OCI-LY1 (cell line): ENCODE measurements around the gene LY86.
A peak's percentile ranks its signal among the peaks of the same experiment; 100 is the strongest.

Source experiments
- H2AFZ ChIP-seq: fragments of 200-600 bp; sonication (generic), shearing (Covaris generic); 2 replicates; pipeline ENCODE4 v1.6.0; 2014; ENCODE audit warnings: antibody characterized with exemption, mild to moderate bottlenecking, low read length
- H3F3A ChIP-seq: fragments of 200-600 bp; sonication (generic), shearing (Covaris generic); 2 replicates; pipeline ENCODE4 v1.6.0; 2014; ENCODE audit warnings: mild to moderate bottlenecking, antibody characterized with exemption, low read length, moderate library complexity; ENCODE audit not compliant: insufficient read depth
- H3K27ac ChIP-seq: fragments of 200-600 bp; sonication (generic); 2 replicates; pipeline ENCODE4 v1.5.1; 2014; ENCODE audit warnings: low read length, mixed run types, mild to moderate bottlenecking, low read depth; ENCODE audit not compliant: poor library complexity, severe bottlenecking
- H3K27me3 ChIP-seq: fragments of 200-600 bp; sonication (generic); 2 replicates; pipeline ENCODE4 v1.6.0; 2014; ENCODE audit warnings: antibody characterized with exemption, mild to moderate bottlenecking, low read length, moderate library complexity; ENCODE audit not compliant: insufficient read depth
- H3K36me3 ChIP-seq: fragments of 200-600 bp; sonication (generic); 2 replicates; pipeline ENCODE4 v1.6.1; 2014; ENCODE audit warnings: mild to moderate bottlenecking, antibody characterized with exemption, low read length, moderate library complexity, mixed read lengths; ENCODE audit not compliant: insufficient read depth
- H3K4me1 ChIP-seq: fragments of 200-600 bp; sonication (generic); 2 replicates; pipeline ENCODE4 v1.5.1; 2014; ENCODE audit warnings: mild to moderate bottlenecking, low read length, moderate library complexity; ENCODE audit not compliant: insufficient read depth, severe bottlenecking
- H3K4me2 ChIP-seq: fragments of 200-600 bp; sonication (generic), shearing (Covaris generic); 2 replicates; pipeline ENCODE4 v1.6.1; 2014; ENCODE audit warnings: low read length
- H3K4me3 ChIP-seq: fragments of 200-600 bp; sonication (generic); 2 replicates; pipeline ENCODE4 v1.5.1; 2014; ENCODE audit warnings: low read length, low read depth, mild to moderate bottlenecking, mixed read lengths; ENCODE audit not compliant: poor library complexity, severe bottlenecking
- H3K79me2 ChIP-seq: fragments of 200-600 bp; shearing (Covaris generic); 2 replicates; pipeline ENCODE4 v1.6.1; 2016; ENCODE audit warnings: mixed run types, low read length, mixed read lengths; ENCODE audit not compliant: insufficient read depth
- H3K9ac ChIP-seq: fragments of 200-600 bp; sonication (generic), shearing (Covaris generic); 2 replicates; pipeline ENCODE4 v1.6.1; 2014; ENCODE audit warnings: mild to moderate bottlenecking, low read length, mixed read lengths
- H3K9me2 ChIP-seq: fragments of 200-600 bp; sonication (generic), shearing (Covaris generic); 2 replicates; pipeline ENCODE4 v1.6.1; 2014; ENCODE audit warnings: low read depth, mild to moderate bottlenecking, low read length, mixed read lengths
- H3K9me3 ChIP-seq: fragments of 200-600 bp; shearing (Covaris generic); 2 replicates; pipeline ENCODE4 v1.6.1; 2014; ENCODE audit warnings: low read length, mixed read lengths
- H4K20me1 ChIP-seq: fragments of 200-600 bp; sonication (generic), shearing (Covaris generic); 2 replicates; pipeline ENCODE4 v1.6.0; 2016; ENCODE audit warnings: mild to moderate bottlenecking, low read length; ENCODE audit not compliant: insufficient read depth
- EZH2 ChIP-seq: fragments of 200-600 bp; sonication (generic), shearing (Covaris generic); IDR thresholded peaks from 2 replicates; pipeline ENCODE4 v1.8.0; 2017; ENCODE audit warnings: borderline replicate concordance, mixed run types, mild to moderate bottlenecking, antibody characterized with exemption, low read length, moderate library complexity, mixed read lengths
- TF ChIP-seq, protein P1 (sequence below): fragments of 200-600 bp; sonication (generic), shearing (Covaris generic); IDR thresholded peaks from 2 replicates; pipeline ENCODE4 v1.5.1; 2017; ENCODE audit warnings: mild to moderate bottlenecking, antibody characterized with exemption, low read length, moderate library complexity, mixed read lengths

Gene LY86

GRCh38 chr6:6560909-6561308 lies 27.6 kb upstream of the LY86 start:
- Histone ChIP-seq H3K4me2 (no peak overlapping the region), H3K27ac (no peak overlapping the region), H3K9me3 (no peaks in the 10 kb centered on the region), H3K4me1 (no peaks in the 10 kb centered on the region), H3K79me2 (no peaks in the 10 kb centered on the region), H3F3A (no peaks in the 10 kb centered on the region), H2AFZ (no peak overlapping the region), H3K9me2 (no peaks in the 10 kb centered on the region), H4K20me1 (no peaks in the 10 kb centered on the region), H3K27me3 (no peaks in the 10 kb centered on the region), H3K4me3 (no peak overlapping the region), H3K36me3 (no peaks in the 10 kb centered on the region), H3K9ac (no peak overlapping the region)
- TF ChIP-seq, protein P1, sequence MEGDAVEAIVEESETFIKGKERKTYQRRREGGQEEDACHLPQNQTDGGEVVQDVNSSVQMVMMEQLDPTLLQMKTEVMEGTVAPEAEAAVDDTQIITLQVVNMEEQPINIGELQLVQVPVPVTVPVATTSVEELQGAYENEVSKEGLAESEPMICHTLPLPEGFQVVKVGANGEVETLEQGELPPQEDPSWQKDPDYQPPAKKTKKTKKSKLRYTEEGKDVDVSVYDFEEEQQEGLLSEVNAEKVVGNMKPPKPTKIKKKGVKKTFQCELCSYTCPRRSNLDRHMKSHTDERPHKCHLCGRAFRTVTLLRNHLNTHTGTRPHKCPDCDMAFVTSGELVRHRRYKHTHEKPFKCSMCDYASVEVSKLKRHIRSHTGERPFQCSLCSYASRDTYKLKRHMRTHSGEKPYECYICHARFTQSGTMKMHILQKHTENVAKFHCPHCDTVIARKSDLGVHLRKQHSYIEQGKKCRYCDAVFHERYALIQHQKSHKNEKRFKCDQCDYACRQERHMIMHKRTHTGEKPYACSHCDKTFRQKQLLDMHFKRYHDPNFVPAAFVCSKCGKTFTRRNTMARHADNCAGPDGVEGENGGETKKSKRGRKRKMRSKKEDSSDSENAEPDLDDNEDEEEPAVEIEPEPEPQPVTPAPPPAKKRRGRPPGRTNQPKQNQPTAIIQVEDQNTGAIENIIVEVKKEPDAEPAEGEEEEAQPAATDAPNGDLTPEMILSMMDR: peak; percentile 11; the same call in 1 of the 2 replicates
- TF ChIP-seq EZH2: no peak

DNA sequence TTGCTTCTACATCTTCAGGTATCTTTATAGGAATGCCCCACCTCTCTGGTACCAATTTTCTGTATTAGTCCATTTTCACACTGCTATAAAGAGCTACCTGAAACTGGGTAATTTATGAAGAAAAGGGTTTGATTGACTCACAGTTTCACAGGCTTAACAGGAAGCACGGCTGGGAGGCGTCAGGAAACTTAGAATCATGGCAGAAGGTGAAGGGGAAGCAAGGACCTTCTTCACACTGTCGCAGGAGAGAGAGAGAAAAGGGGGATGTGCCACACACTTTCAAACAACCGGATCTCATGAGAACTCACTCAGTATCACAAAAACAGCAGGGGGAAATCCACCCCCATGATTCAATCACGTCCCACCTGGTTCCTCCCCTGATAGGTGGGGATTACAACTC lies 24.4 kb upstream of the LY86 start:
- H3K4me3 ChIP-seq: no peak overlapping the region
- no peaks in the 10 kb centered on the region for H3K4me1 ChIP-seq
- H3K36me3 ChIP-seq: no peaks in the 10 kb centered on the region
- no peaks in the 10 kb centered on the region for H3K27me3 ChIP-seq
- H3K4me2 ChIP-seq: no peak overlapping the region
- no peak overlapping the region for H3K9ac ChIP-seq
- no peaks in the 10 kb centered on the region for H3K9me2 ChIP-seq
- H3F3A ChIP-seq: no peaks in the 10 kb centered on the region
- no peak overlapping the region for H3K27ac ChIP-seq
- no peak overlapping the region for H2AFZ ChIP-seq
- no peaks in the 10 kb centered on the region for H3K79me2 ChIP-seq
- H4K20me1 ChIP-seq: no peaks in the 10 kb centered on the region
- TF ChIP-seq, protein P1: no peak
- no peaks in the 10 kb centered on the region for H3K9me3 ChIP-seq

DNA sequence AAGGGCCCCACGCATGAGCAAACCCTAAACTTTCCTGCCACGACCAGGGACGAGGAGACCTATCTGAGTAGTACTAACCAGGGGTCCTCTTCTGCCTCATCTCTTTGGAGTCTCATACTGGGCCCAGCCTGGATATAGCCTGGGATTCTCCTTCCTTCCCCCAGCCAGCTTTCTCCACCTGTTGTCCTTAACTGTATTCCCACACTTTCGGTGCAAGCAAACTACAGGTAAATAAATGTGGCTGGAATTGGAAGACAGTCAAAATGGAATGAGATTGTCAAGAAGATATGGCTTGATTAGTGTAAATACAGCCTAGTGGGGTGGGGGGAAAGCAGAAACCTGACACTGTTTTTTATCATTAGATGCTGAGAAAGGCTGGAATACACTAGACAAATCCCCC lies 23.5 kb upstream of the LY86 start:
- Histone ChIP-seq H3K79me2 (no peaks in the 10 kb centered on the region), H2AFZ (no peak overlapping the region), H3K27me3 (no peaks in the 10 kb centered on the region), H3K4me1 (no peaks in the 10 kb centered on the region), H3K9me3 (no peaks in the 10 kb centered on the region), H4K20me1 (no peaks in the 10 kb centered on the region), H3K27ac (no peak overlapping the region), H3F3A (no peaks in the 10 kb centered on the region), H3K4me2 (no peak overlapping the region), H3K36me3 (no peaks in the 10 kb centered on the region), H3K9ac (no peak overlapping the region), H3K9me2 (no peaks in the 10 kb centered on the region), H3K4me3 (no peak overlapping the region)
- TF ChIP-seq, protein P1: no peak
- TF ChIP-seq EZH2: no peak
